Ishikawa (cell line): ENCODE data around the gene CD300C.

Experiments
- CEBPB ChIP-seq: IDR thresholded peaks from 2 replicates; pipeline ENCODE4 v1.6.1; 2012
- EGR1 ChIP-seq: IDR thresholded peaks from 2 replicates; pipeline ENCODE4 v1.6.1; 2012
- EP300 ChIP-seq: IDR thresholded peaks from 2 replicates; pipeline ENCODE4 v1.6.1; 2012; ENCODE audit warnings: borderline replicate concordance
- FOXM1 ChIP-seq: IDR thresholded peaks from 2 replicates; pipeline ENCODE4 v1.6.1; 2012; ENCODE audit warnings: low read depth, borderline replicate concordance
- RAD21 ChIP-seq: IDR thresholded peaks from 2 replicates; pipeline ENCODE4 v1.6.1; 2012; ENCODE audit warnings: low read depth
- TAF1 ChIP-seq: IDR thresholded peaks from 2 replicates; pipeline ENCODE4 v1.6.1; 2012; ENCODE audit warnings: low read depth, mild to moderate bottlenecking
- TCF12 ChIP-seq: IDR thresholded peaks from 2 replicates; pipeline ENCODE4 v1.6.1; 2012; ENCODE audit warnings: low read depth
- YY1 ChIP-seq: IDR thresholded peaks from 2 replicates; pipeline ENCODE4 v1.6.1; 2012; ENCODE audit warnings: low read depth
- TF ChIP-seq, protein P1 (sequence below): IDR thresholded peaks from 2 replicates; pipeline ENCODE4 v1.6.1; 2012; ENCODE audit warnings: low read depth, mild to moderate bottlenecking

- TF ChIP-seq YY1 (no peak), FOXM1 (no peak), TAF1 (no peak), EGR1 (no peak), EP300 (no peak), RAD21 (peak; percentile 66), TCF12 (no peak), CEBPB (no peak)
- TF ChIP-seq, protein P1, sequence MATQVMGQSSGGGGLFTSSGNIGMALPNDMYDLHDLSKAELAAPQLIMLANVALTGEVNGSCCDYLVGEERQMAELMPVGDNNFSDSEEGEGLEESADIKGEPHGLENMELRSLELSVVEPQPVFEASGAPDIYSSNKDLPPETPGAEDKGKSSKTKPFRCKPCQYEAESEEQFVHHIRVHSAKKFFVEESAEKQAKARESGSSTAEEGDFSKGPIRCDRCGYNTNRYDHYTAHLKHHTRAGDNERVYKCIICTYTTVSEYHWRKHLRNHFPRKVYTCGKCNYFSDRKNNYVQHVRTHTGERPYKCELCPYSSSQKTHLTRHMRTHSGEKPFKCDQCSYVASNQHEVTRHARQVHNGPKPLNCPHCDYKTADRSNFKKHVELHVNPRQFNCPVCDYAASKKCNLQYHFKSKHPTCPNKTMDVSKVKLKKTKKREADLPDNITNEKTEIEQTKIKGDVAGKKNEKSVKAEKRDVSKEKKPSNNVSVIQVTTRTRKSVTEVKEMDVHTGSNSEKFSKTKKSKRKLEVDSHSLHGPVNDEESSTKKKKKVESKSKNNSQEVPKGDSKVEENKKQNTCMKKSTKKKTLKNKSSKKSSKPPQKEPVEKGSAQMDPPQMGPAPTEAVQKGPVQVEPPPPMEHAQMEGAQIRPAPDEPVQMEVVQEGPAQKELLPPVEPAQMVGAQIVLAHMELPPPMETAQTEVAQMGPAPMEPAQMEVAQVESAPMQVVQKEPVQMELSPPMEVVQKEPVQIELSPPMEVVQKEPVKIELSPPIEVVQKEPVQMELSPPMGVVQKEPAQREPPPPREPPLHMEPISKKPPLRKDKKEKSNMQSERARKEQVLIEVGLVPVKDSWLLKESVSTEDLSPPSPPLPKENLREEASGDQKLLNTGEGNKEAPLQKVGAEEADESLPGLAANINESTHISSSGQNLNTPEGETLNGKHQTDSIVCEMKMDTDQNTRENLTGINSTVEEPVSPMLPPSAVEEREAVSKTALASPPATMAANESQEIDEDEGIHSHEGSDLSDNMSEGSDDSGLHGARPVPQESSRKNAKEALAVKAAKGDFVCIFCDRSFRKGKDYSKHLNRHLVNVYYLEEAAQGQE = no peak
These were observed 20.3 kb upstream of the CD300C start for GRCh38 chr17:74566132-74566753.
